ENCODE data around the gene TSSC4.

The TSSC4 gene

DNA sequence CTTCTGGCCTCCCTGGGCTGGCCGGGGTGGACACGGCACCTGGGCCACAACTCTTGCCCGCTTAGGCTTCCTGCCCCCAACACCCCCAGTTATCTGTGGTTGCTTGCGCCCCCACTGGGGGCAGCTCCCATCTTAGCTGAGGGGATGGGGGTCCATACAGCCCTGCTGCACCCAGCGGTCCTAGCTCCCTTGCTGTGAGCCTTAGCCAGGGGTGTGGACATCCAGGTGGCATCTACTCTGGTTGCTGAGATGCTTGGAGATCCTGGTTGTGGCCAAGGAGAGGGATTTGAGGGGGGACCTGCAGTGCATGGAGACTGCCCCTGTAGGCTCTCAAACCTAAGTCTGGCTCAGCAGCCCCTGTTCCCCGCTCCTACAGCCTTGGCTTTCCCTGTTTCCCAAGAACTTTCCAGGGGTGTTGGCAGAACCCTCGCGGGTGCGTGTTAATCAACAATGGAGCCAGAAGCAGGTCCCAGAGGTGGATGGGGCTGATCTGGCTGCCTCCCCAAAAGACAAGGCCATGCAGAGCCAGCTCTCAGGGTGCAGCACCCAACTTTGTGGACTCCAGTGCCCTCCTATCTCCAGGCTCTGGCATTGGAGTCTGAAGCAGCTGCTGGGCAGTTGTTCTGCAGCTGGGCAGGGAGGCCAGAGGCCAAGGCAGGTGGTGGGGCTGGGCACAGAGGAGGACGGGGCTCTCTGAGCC is 47.6 kb downstream of the TSSC4 start:
- DNase-seq (ENCODE audit: low read depth in 2 of 2) = no peak

DNA sequence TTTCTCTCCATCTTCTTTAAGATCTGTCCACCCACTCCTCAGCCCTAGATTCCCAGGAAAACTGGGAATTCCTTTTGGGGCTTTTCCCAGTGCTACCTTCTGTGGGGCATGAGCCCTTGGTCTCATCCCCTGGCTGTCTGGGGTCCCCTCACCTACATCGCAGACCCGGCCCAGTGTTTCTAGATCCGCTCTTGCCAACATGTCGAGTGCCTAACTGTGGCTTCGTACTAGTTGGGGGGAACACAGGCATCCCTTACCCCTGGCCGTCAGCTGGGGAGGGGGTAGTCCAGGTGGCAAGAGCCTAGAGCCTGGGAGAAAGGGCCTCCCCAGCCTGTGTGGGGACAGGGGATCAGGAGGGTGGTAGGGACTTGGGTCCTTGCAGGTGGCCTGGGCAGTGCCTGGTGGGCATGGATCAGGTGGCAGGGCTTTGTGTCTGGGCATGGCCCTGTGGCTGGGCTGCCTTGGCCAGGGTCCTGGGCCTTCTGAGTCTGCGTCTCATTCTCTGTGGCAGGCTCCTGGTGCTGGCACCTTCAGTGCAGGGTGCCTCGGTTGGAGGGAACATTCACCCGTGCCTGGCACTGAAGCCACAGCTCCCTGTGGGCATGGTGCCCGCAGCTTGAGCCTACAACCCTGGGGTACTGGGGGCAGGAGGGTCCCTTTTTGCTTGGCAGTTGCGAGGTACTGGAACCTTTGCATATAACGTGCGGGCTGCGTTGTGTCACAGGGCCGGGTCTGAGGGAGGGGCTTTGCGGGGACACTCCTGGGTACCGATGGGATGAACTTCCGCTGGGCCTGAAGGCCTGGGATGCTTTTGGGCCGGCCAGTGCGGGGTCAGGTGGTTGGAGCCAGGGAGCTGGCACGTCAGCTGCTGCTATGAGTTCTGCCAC is 48.4 kb downstream of the TSSC4 start:
- no peak for DNase-seq (ENCODE audit: low read depth in 2 of 2)

- DNase-seq (ENCODE audit: low read depth in 2 of 2) = no peak
Observed at GRCh38 chr11:2449548-2450320, 49.2 kb downstream of the TSSC4 start.

DNA sequence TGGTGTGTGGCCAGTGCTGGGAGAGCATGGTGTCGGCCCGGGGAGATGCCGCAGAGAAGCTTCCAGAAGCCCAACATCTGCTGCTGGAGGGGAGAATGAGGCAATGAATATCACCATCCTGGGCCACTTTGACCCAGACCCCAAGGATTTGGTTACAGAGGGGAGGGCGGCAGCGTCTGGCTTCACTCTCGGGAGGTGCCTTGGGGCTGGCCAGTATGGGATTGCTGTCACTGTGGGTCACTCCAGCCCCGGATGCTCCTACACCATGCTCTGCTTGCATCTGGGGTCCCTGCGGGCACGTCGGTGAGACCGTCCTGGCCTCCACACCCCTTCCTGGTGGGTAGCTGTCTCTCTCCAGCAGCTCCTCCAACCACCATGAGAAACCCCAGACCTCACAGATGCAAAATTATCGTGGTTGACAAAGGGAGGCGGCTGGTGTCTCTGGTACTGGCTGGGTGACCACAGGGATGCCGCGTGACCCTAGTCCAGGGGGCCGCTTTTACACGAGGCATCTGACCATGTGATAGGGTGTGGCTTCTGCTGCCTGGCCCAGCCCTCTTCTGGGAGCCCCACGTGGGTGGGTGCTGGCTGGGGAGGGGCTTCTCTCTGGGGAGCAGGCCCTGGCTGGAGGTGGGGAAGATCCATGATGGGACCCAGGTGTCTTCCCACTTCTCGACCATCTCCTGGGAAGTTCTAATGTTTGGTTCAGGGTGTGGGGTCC is 49.9 kb downstream of the TSSC4 start:
- no peak for DNase-seq (ENCODE audit: low read depth in 2 of 2)

DNA sequence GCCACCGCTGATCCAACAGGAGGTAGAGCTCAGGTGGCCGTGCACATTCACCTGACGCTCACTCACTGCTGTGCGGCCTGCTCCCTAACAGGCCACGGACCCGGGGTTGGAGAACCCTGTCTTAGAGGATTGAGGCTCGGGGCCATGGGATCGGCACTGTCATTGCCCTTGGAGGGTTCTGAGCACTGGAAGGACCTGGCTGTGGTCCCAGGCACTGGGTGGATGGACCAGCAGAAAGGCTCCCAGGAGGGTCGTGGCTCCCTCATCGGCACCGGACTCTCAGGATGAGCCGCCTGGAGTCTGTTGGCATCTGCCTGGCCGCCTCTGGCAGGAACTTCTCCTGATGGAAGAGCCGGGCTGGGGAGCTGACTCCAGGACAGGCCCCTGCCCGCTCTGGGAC is 50.8 kb downstream of the TSSC4 start:
- DNase-seq (ENCODE audit: low read depth in 2 of 2) = no peak

DNA sequence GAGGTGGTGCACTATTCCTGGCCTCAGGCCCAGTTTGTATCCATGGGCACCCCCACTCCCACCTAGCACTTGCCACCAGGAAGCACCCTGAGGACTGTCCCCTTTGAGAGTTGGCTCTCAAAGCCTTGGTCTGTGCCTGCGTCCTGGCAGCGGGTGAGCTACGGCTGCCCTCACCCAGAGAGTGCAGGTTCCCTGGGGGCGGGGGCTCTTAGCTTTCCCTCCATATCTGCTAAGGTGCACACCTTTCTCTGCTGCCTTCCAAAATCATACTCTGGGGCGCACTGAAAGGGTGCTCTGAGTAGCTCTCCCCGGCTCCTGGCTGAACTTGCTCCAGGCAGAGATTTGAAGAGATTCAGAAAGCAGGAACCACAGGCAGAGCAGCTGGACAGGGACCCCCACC is 51.4 kb downstream of the TSSC4 start:
- no peak for DNase-seq (ENCODE audit: low read depth in 2 of 2)

DNA sequence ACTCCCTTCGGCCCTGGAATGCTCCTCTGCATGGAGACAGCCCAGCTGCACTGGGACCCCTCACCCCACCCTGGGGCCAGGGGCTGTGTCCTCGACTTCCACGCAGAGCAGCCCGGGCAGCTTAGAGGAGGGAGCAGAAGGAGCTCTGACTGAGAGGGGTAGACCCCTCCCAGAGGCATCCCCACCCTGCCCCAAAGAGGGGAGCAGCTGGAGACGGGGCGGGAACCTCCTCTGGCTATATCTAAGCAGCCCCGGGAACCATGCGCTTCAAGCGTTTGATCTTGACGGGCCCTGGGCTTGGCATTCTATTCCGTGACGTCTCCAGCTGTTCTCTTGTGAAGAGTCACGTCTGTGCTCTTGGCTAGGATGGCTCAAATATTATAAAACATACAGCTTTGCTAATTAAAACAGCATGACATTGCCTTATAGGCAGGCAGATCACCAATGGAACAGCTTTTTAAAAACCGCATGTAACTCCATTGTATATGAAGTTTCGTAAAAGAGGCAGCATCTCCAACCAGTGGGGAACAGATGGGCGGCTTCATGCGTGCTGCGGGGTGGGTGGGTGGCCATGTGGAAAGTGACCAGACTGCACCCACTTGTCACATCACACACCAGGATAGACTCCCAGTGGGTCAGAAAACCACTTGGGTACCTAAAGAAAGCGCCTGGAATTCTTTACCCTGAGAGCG is 51.9 kb downstream of the TSSC4 start:
- DNase-seq (ENCODE audit: low read depth in 2 of 2) = no peak

- no peak for DNase-seq (ENCODE audit: low read depth in 2 of 2)
Observed at GRCh38 chr11:2453436-2453835, 52.9 kb downstream of the TSSC4 start.

All from activated CD8-positive, alpha-beta memory T cell treated with anti-CD3 and anti-CD28 coated beads for 4 hours (primary cell).